A549 (cell line): Measurements from ENCODE around the gene MAP3K5. TPM values are rescaled to one million over a fixed set of nuclear protein-coding genes. Genes with fewer than 3 reads are reported as not detected.

ENCODE experiments used
- ATAC-seq, 2 experiments: fragments of 200-7000 bp in 1 of 2; fragments of >200 bp in 1 of 2; cut with Nextera tagmentation in 1 of 2; cut with Tn5 transposase in 1 of 2; 3 replicates each; pipeline versions ENCODE4 v1.8.0 to v1.9.1; 2018 to 2020; ENCODE audit warnings: mild to moderate bottlenecking in 1 of 2, moderate library complexity in 1 of 2
- CTCF ChIA-PET: fragments of 300-600 bp; sonication (Branson Sonifier 250); formaldehyde crosslinking; extraction: SDS; loops from one replicate; lab custom pipeline; 2021; ENCODE audit warnings: antibody characterized with exemption, inconsistent platforms; lab: Yijun Ruan, JAX
- POLR2A ChIA-PET: fragments of 350-600 bp; formaldehyde crosslinking; extraction: SDS; loops from one replicate; lab custom pipeline; 2021; ENCODE audit warnings: antibody characterized with exemption, inconsistent platforms; lab: Yijun Ruan, JAX
- DNase-seq, 2 experiments: peaks; one replicate each; pipeline versions ENCODE4 v3.0.0 to v3.0.0-alpha.2; 2011 to 2016; ENCODE audit warnings: low read depth in 1 of 2, low spot score in 1 of 2
- FAIRE-seq: peaks from 2 replicates; lab custom pipeline; 2011; peaks lifted over from hg19 to GRCh38; lab: Jason Lieb, UNC
- H3K27ac ChIP-seq, 2 experiments: fragments of >200 bp; sonication (Bioruptor Twin); formaldehyde crosslinking; 3 replicates each; pipeline ENCODE4 v1.5.1; 2016 to 2017
- H3K4me1 ChIP-seq: fragments of >200 bp; sonication (Bioruptor Twin); formaldehyde crosslinking; 3 replicates; pipeline ENCODE4 v1.6.1; 2016
- H3K4me2 ChIP-seq: fragments of >200 bp; sonication (Bioruptor Twin); formaldehyde crosslinking; 3 replicates; pipeline ENCODE4 v1.6.1; 2016
- H3K4me3 ChIP-seq: fragments of >200 bp; sonication (Bioruptor Twin); formaldehyde crosslinking; 3 replicates; pipeline ENCODE4 v1.5.1; 2016
- H3K9me3 ChIP-seq: fragments of >200 bp; sonication (Bioruptor Twin); formaldehyde crosslinking; 3 replicates; pipeline ENCODE4 v1.6.1; 2016
- ATOH8 ChIP-seq: fragments of 250-450 bp; sonication (Bioruptor Pico); IDR thresholded peaks from 2 replicates; pipeline ENCODE4 v1.5.0; 2020; ENCODE audit warnings: low read depth, mild to moderate bottlenecking, moderate library complexity
- CHD4 ChIP-seq: fragments of 200-600 bp; sonication (generic); IDR thresholded peaks from 2 replicates; pipeline ENCODE4 v1.6.1; 2016; ENCODE audit warnings: antibody characterized with exemption, mild to moderate bottlenecking, borderline replicate concordance
- EHMT2 ChIP-seq: fragments of 200-600 bp; sonication (generic); IDR thresholded peaks from 2 replicates; pipeline ENCODE4 v1.6.1; 2016; ENCODE audit warnings: antibody characterized with exemption, low read depth, mild to moderate bottlenecking, moderate library complexity
- FOSB ChIP-seq: fragments of 250-450 bp; sonication (Bioruptor Pico); IDR thresholded peaks from 2 replicates; pipeline ENCODE4 v1.5.0; 2020; ENCODE audit warnings: mild to moderate bottlenecking, moderate library complexity
- FOSL2 ChIP-seq, 2 experiments: fragments of 450-650 bp in 1 of 2; fragments of >200 bp in 1 of 2; sonication (Bioruptor Twin) in 1 of 2; formaldehyde crosslinking; IDR thresholded peaks; 2 replicates each; pipeline versions ENCODE4 v1.5.0 to v1.6.1; 2016 to 2020; ENCODE audit warnings: mild to moderate bottlenecking in 1 of 2, moderate library complexity in 1 of 2
- GATA3 ChIP-seq: IDR thresholded peaks from 2 replicates; pipeline ENCODE4 v1.6.1; 2012; ENCODE audit warnings: borderline replicate concordance
- HES2 ChIP-seq: fragments of >200 bp; sonication (Bioruptor Twin); formaldehyde crosslinking; IDR thresholded peaks from 2 replicates; pipeline ENCODE4 v1.6.1; 2016
- HOXB13 ChIP-seq: fragments of 250-450 bp; sonication (Bioruptor Pico); IDR thresholded peaks from 2 replicates; pipeline ENCODE4 v1.5.0; 2020; ENCODE audit warnings: low read depth, mild to moderate bottlenecking, moderate library complexity
- JUN ChIP-seq, 2 experiments: fragments of >200 bp; sonication (Bioruptor Twin); formaldehyde crosslinking; IDR thresholded peaks; 2 replicates in 1 of 2; 3 replicates in 1 of 2; pipeline ENCODE4 v1.6.1; 2016 to 2017
- JUNB ChIP-seq: fragments of >200 bp; sonication (Bioruptor Twin); formaldehyde crosslinking; IDR thresholded peaks from 2 replicates; pipeline ENCODE4 v1.6.1; 2016
- PHF8 ChIP-seq: fragments of 200-600 bp; sonication (generic); IDR thresholded peaks from 2 replicates; pipeline ENCODE4 v1.6.1; 2016; ENCODE audit warnings: low read depth, mild to moderate bottlenecking, antibody characterized with exemption, moderate library complexity, borderline replicate concordance
- REST ChIP-seq: fragments of 200-600 bp; sonication (generic); IDR thresholded peaks from 2 replicates; pipeline ENCODE4 v1.6.1; 2016; ENCODE audit warnings: antibody characterized with exemption, mild to moderate bottlenecking, moderate library complexity
- RNF2 ChIP-seq: fragments of 200-600 bp; sonication (generic); IDR thresholded peaks from 2 replicates; pipeline ENCODE4 v1.6.1; 2016; ENCODE audit warnings: low read depth, mild to moderate bottlenecking, antibody characterized with exemption, moderate library complexity, borderline replicate concordance
- SMC3 ChIP-seq: fragments of >200 bp; sonication (Bioruptor Twin); formaldehyde crosslinking; IDR thresholded peaks from 3 replicates; pipeline ENCODE4 v1.6.1; 2018; ENCODE audit warnings: inconsistent platforms
- SREBF2 ChIP-seq: fragments of 450-650 bp; IDR thresholded peaks from 2 replicates; pipeline ENCODE4 v1.6.1; 2014; ENCODE audit warnings: mild to moderate bottlenecking, moderate library complexity
- TP53 ChIP-seq: fragments of 250-450 bp; sonication (Bioruptor Pico); IDR thresholded peaks from 2 replicates; pipeline ENCODE4 v1.5.0; 2021; ENCODE audit warnings: mild to moderate bottlenecking, moderate library complexity
- USF2 ChIP-seq: fragments of 450-650 bp; IDR thresholded peaks from 2 replicates; pipeline ENCODE4 v1.6.1; 2014; ENCODE audit warnings: antibody characterized with exemption
- ZC3H11A ChIP-seq: fragments of 450-650 bp; IDR thresholded peaks from 2 replicates; pipeline ENCODE4 v1.6.1; 2014; ENCODE audit warnings: antibody characterized with exemption, mild to moderate bottlenecking
- ZNF302 ChIP-seq: fragments of 250-450 bp; sonication (Bioruptor Pico); IDR thresholded peaks from 2 replicates; pipeline ENCODE4 v1.9.0; 2021; ENCODE audit warnings: inconsistent platforms, mild to moderate bottlenecking, moderate library complexity
- whole genome bisulfite sequencing: methylation state at CpG from one replicate; pipeline ENCODE4 v1.1.6; 2017; ENCODE audit errors: missing lambda C conversion rate; 5-methylcytosine and 5-hydroxymethylcytosine counted together
- polyA plus RNA-seq, 4 experiments: library from polyadenylated mRNA; depleted of rRNA in 3 of 4; stranded (reverse); fragments of >200 nt; fragmentation: RNase III in 1 of 4; extraction: RNeasy Plus Mini Kit Qiagen cat#74134 plus additional on column Dnase treatment in 1 of 4; gene quantifications; 2 replicates in 3 of 4; 3 replicates in 1 of 4; pipeline ENCODE4 v1.2.3, GENCODE V29; 2011 to 2017

MAP3K5 gene
- polyA plus RNA-seq, 2 of the 4 experiments (the other 2 are of a cell fraction): 2.1 to 4.1 TPM

- TF ChIP-seq REST: no peak
- peak; percentile 59 for TF ChIP-seq SMC3
- TF ChIP-seq PHF8: peak; percentile 61
These were observed at the start of gene MAP3K5 (continued) for GRCh38 chr6:136792410-136793262.

GRCh38 chr6:136840276-136841001 is 48.2 kb upstream of the MAP3K5 start:
- Histone ChIP-seq H3K4me2 (no peak overlapping the region), H3K4me3 (no peak overlapping the region), H3K9me3 (no peaks in the 10 kb centered on the region), H3K27ac (no peak overlapping the region), H3K4me1 (no peaks in the 10 kb centered on the region)
- POLR2A ChIA-PET: no interaction called here
- WGBS: 83% methylated on average over 4 of the region's 4 CpGs
- TF ChIP-seq HOXB13 (CRISPR knock-in tag) (no peak), USF2 (no peak), ATOH8 (CRISPR knock-in tag) (no peak), FOSB (CRISPR knock-in tag) (no peak), TP53 (CRISPR knock-in tag) (no peak), RNF2 (no peak), GATA3 (no peak), JUN (IDR thresholded peaks at IDR 0.05) (no peak), ZNF302 (CRISPR knock-in tag) (no peak), FOSL2 (IDR thresholded peaks at IDR 0.05) (no peak), FOSL2 (CRISPR knock-in tag; IDR thresholded peaks at IDR 0.05) (no peak), JUNB (no peak), EHMT2 (no peak), SREBF2 (no peak), HES2 (no peak), CHD4 (no peak), ZC3H11A (no peak)
- CTCF ChIA-PET: no interaction called here
- DNase-seq (no peak), ATAC-seq (no peak), FAIRE-seq (no peak)
